PC-3 (cell line): ENCODE measurements around the gene PTPRN2.

Experiments
- CTCF ChIP-seq: fragments of 300-600 bp; sonication (generic); conservative IDR thresholded peaks from 2 replicates; pipeline ENCODE4 v1.5.1; 2017; ENCODE audit warnings: antibody characterized with exemption, low read depth, mild to moderate bottlenecking, low read length
- EZH2phosphoT487 ChIP-seq: fragments of 300-600 bp; sonication (generic); IDR thresholded peaks from 2 replicates; pipeline ENCODE4 v1.6.1; 2018; ENCODE audit warnings: mild to moderate bottlenecking, antibody characterized with exemption, low read length, borderline replicate concordance

- TF ChIP-seq EZH2phosphoT487 (no peak), CTCF (no peak)
Observed at GRCh38 chr7:158025686-158026600, 561.7 kb downstream of the PTPRN2 start.
